ENCODE data around the gene STK32C.

Gene STK32C

GRCh38 chr10:132283604-132284382, 24.0 kb downstream of the STK32C start:
- in situ Hi-C loops (cut with MboI; ENCODE audit: low sequenced_read_pairs): no loop called here

- in situ Hi-C loops (cut with MboI; ENCODE audit: low sequenced_read_pairs): no loop called here
Observed at GRCh38 chr10:132282667-132283603, 24.8 kb downstream of the STK32C start.

- in situ Hi-C loops (cut with MboI; ENCODE audit: low sequenced_read_pairs): no loop called here
Observed at GRCh38 chr10:132281915-132282666, 25.7 kb downstream of the STK32C start.

DNA sequence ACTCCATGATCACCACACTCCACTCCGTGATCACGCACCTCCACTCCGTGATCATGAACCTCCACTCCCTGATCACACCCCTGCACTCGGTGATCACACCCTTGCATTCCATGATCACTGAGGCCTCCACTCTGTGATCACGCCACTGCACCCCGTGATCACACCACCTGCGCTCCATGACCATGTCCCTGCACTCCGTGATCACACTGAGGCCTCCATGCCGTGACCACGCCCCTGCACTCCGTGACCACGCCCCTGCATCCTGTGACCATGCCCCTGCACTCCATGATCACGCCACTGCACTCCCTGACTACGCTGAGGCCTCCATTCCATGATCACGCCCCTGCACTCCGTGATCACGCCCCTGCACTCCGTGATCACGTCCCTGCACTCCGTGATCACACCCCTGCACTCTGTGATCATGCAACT, 27.1 kb downstream of the STK32C start:
- in situ Hi-C loops (cut with MboI; ENCODE audit: low sequenced_read_pairs): no loop called here

GRCh38 chr10:132279873-132280645, 27.7 kb downstream of the STK32C start:
- in situ Hi-C loops (cut with MboI; ENCODE audit: low sequenced_read_pairs): no loop called here

DNA sequence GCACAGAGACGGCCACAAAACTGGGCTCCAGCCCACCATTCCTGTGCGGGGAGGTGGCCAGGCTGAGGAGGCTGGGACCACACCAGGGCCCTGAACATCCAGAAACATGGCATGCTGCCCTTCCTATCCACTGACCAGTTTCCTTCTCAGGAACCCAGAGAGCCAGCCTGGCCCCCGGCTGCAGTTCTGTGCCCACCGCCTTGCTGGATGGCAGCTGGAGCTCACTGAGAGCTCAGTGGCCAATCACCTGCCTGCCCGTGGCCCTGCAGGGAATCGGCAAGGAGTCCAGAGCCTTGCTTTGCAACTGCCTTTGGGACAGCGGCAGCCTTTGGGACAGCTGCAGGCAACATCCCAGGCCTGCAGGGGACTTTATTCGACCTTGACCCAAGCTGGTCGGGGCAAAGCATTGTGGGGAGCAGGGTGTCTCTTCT, 30.4 kb downstream of the STK32C start:
- in situ Hi-C loops (cut with MboI; ENCODE audit: low sequenced_read_pairs): no loop called here

GRCh38 chr10:132276706-132277105, 31.0 kb downstream of the STK32C start:
- in situ Hi-C loops (cut with MboI; ENCODE audit: low sequenced_read_pairs): no loop called here

GRCh38 chr10:132276179-132276675, 31.5 kb downstream of the STK32C start:
- in situ Hi-C loops (cut with MboI; ENCODE audit: low sequenced_read_pairs): no loop called here

DNA sequence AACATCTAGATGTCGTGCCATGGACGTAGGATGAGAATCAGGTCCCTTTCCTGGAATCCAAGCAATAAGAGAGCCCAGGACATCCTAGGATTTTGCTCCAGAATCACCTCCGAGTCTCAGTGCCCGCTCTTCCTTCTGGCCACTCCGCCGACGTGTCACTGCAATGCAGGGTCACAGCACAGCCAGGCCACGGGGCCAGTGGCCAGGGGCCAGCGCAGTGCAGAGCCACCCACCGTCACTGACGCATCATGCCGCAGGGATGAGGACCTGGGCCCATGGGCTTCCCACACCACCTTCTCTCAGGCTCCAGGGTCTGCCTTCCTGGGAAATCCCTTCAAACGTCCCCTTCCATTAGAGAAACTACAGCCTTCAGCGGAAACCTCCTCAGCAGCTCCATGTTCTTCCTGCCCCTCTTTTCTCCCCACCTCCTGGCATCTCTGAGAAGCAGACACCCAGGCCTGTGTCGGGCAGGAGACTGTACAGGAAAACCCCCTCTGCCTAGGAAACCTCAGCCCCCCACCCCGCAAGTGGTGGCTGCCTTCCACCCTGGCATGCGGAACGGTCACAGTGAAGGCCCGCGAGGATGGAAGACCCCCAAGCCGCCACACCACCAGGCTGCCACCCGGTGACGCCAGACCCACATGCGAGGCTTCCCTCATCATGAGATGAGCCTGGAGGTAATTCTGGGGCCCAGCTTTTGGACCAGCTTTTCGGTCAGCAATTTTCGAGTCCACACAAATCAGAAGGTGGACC, 32.1 kb downstream of the STK32C start:
- in situ Hi-C loops (cut with MboI; ENCODE audit: low sequenced_read_pairs): no loop called here

DNA sequence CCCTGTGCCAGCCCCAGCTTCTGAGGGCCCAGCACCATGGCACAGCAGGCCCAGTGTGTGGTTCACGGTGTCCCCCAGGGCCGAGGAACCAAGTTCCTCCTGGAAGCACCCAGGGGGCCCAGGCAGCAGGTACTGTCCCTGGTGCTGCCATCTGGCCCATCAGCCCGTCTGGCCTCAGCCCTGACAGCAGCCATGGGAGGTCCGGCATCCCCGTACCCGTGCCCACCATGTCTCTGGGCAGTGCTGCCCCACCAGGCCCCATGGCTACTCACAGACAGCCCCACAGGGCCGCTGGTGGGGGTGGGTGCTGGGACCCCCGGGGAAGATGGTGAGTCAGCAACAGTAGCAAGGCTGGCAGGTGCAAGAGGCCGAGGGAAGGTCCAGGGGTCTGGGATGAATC, 32.8 kb downstream of the STK32C start:
- in situ Hi-C loops (cut with MboI; ENCODE audit: low sequenced_read_pairs): no loop called here

DNA sequence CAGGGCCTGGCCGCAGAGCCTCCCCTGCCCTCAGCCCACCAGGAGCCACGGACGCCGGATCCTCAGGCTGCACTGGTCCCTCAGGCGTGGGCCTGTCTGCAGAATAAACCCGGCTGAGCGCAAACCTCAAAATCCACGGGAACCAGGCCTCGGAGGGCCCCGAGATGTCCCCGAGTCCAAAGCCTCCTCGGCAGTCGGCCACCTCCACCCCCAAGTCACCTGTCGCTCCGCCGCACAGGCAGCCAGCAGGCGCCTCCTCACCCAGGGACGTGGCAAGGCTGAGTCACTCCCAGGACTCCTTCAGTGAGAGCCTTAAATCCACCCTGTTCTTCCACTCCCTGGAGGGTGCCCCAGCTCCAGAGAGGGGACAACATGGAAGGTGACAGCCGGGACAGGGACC, 33.2 kb downstream of the STK32C start:
- in situ Hi-C loops (cut with MboI; ENCODE audit: low sequenced_read_pairs): no loop called here

DNA sequence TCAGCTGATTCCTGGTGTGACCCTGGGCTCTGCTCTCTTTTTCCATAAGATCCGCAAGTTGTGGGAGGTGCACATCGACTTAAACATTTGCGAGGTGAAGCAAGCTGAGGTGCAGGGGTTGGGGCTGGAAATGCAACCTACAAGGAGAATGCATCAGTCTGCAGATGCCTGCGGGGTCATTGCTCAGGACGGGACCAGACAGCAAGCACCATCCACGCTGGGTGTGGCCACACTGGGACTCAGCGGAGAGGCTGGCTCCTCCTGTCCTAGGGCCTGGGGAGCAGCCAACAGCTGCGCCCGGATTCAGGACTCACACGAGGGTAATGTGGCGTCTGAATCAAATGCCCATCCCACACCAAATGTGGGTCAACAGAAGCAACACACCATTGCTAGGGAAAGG, 33.8 kb downstream of the STK32C start:
- in situ Hi-C loops (cut with MboI; ENCODE audit: low sequenced_read_pairs): no loop called here

DNA sequence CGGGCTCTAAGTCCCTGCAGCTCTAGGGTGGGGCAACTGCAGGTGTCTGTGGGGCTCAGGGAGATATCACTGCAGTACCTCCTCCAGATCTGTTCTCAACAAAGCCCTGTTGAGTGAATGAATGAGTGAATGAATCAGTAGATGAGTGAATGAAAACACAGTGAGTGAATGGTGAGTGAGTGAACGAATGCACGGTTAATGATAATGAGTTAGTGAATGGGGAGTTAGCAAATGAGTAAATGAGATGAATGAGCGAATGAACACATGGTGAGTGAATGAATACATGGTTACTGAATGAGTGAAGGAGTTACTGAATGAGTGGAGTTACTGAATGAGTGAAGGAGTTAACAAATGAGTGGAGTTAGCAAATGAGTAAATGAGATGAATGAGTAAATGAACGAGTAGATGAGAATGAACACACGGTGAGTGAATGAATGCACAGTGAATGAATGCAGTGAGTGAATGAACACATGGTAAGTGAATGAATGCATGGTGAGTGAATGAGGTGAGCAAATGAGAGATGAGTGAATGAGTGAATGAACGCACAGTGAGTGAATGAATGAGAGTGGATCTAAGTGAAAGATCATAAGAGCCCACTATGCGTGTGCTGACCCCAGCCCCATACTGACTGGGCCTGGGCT, 34.3 kb downstream of the STK32C start:
- in situ Hi-C loops (cut with MboI; ENCODE audit: low sequenced_read_pairs): no loop called here

- in situ Hi-C loops (cut with MboI; ENCODE audit: low sequenced_read_pairs): no loop called here
Observed at GRCh38 chr10:132272231-132272971, 35.3 kb downstream of the STK32C start.

DNA sequence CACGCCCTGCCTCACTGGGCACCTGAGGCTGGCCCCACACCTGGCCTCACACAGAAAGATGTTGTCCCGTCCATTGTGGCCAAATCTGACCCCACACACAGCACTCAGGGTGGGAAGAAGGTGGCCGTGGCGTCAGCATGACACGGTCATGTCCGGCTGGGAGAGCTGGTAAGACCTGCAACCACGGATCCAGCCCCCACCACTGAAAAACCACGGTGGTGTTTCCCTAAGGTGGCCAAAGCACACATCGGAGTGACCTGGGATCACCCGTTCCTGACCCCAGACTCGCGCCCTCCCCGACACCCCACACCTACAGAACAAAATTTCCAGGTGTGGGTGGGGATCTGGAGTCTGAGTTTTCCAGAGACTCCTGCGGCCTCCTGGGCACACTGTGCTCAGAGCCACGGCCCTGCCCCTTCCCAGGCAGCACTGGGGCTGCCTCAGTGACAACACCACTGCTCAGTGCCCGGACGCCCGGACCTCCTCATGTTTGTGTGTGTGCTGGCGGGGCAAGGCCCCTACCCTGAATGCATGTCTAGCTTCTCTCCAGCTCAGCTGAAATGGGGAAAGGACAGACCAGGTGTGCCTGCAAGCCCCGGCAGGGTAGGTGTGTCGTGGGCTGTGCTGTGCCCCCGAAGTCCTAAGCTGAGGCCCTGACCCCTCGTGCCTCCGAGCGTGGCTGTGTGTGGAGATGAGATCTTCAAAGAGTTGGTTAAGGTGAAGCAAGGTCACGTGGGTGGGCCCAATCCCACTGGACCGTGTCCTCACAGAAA, 36.1 kb downstream of the STK32C start:
- in situ Hi-C loops (cut with MboI; ENCODE audit: low sequenced_read_pairs): no loop called here

DNA sequence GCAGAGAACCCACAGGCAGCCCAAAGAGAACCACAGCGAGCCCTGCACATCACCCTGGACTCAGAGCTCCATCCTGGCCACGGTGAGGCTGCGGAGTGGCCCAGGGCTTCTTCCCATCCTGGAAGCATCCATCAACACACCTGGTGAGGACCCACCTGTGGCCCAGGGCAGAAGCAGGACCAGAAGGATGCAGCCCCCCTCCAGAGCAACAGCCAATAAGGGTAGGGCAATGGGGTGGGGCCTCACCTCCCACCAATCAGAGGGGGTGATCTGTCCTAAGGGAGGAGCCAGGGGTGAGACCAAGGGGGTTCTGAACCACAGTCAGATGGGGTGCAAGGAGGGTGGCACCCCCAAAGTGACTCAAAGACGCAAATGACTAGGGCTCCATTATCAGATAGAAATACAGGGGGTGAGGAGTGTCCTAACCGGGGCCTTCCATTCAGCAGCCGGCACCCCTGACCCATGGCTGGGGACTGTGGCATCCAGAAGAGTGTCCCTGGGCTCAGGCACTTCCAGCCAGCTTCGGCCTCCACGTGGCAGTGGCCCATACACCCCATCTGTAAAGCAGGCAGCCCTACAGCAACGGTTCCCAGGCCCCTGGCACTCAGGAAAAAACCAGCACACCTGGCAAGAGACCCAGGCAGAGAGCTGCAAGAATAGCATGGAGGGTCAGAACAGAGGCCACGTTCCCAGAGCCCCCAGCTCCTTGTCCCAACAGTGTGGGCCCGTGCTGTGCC, 36.9 kb downstream of the STK32C start:
- in situ Hi-C loops (cut with MboI; ENCODE audit: low sequenced_read_pairs): no loop called here

DNA sequence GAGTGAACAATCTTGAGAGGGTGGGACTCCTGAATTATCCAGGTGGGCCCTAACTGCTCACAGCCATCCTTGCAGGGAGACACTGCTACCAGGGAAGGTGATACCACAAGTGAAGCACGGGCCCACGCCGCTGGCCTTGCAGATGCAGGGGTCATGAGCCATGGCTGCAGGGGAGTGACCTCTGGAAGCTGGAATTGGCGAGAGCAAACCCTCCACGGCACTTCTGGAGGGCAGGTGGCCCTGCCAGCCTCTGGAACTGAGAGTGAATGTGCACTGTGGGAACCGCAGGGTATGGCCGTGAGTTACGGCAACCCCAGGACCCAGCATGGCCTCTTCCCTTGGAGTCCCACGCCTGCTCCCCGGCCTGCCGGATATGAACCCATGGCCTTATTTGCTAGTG, 37.5 kb downstream of the STK32C start:
- in situ Hi-C loops (cut with MboI; ENCODE audit: low sequenced_read_pairs): no loop called here
